IMR-90 (cell line): ENCODE measurements around the gene PRSS56. TPM values are rescaled to one million over a fixed set of nuclear protein-coding genes. Genes with fewer than 3 reads are reported as not detected.

ENCODE experiments used
- ATAC-seq: fragments of 200-7000 bp; cut with Tn5 transposase; 2 replicates; pipeline ENCODE4 v1.9.1; 2020; ENCODE audit warnings: low read depth, mild to moderate bottlenecking, moderate library complexity
- Bru-seq: library from RNA; stranded (reverse); fragments of 400-500 nt; gene quantifications from one replicate; lab custom pipeline; 2021; lab: Mats Ljungman, UMichigan
- BruChase-seq, 2 experiments: library from RNA; stranded (reverse); fragments of 400-500 nt; gene quantifications; one replicate each; lab custom pipeline; 2021; lab: Mats Ljungman, UMichigan
- BruUV-seq: library from RNA; stranded (reverse); fragments of 400-500 nt; replicated peaks from 2 replicates; lab custom pipeline; 2021; lab: Mats Ljungman, UMichigan
- CTCF ChIA-PET: fragments of 300-600 bp; formaldehyde crosslinking; extraction: SDS; loops from one replicate; lab custom pipeline; 2021; ENCODE audit warnings: antibody characterized with exemption; lab: Yijun Ruan, JAX
- POLR2A ChIA-PET: fragments of 300-600 bp; sonication (Branson Sonifier 250); formaldehyde crosslinking; loops from one replicate; lab custom pipeline; 2022; ENCODE audit warnings: antibody characterized with exemption; ENCODE audit not compliant: unreplicated experiment; lab: Charles Lee
- DNase-seq: peaks from one replicate; pipeline ENCODE4 v3.0.0; 2013
- H2AFZ ChIP-seq: replicated peaks from 2 replicates; pipeline ENCODE3; 2013; ENCODE audit warnings: low read length, mild to moderate bottlenecking; ENCODE audit not compliant: poor library complexity
- H2AK5ac ChIP-seq: 2 replicates; pipeline ENCODE4 v1.6.1; 2013; ENCODE audit warnings: low read depth, low read length, inconsistent platforms
- H2AK9ac ChIP-seq: replicated peaks from 2 replicates; pipeline ENCODE3; 2013; ENCODE audit warnings: mild to moderate bottlenecking, low read depth, low read length, moderate library complexity; ENCODE audit not compliant: poor library complexity
- H2BK120ac ChIP-seq: 2 replicates; pipeline ENCODE4 v1.6.1; 2013; ENCODE audit warnings: low read depth, low read length, inconsistent platforms
- H2BK15ac ChIP-seq: 3 replicates; pipeline ENCODE4 v1.6.1; 2013; ENCODE audit warnings: low read depth, low read length, inconsistent platforms
- H2BK20ac ChIP-seq: 2 replicates; pipeline ENCODE4 v1.6.1; 2013; ENCODE audit warnings: low read depth, mild to moderate bottlenecking, inconsistent platforms, low read length, moderate library complexity
- H2BK5ac ChIP-seq: 2 replicates; pipeline ENCODE4 v1.6.1; 2013; ENCODE audit warnings: mild to moderate bottlenecking, low read depth, low read length, inconsistent platforms; ENCODE audit not compliant: poor library complexity, severe bottlenecking
- H3K14ac ChIP-seq: replicated peaks from 2 replicates; pipeline ENCODE4 v1.6.1; 2013; ENCODE audit warnings: low read depth, low read length, inconsistent platforms
- H3K18ac ChIP-seq: 2 replicates; pipeline ENCODE4 v1.6.1; 2013; ENCODE audit warnings: low read depth, low read length, control low read depth
- H3K23ac ChIP-seq: 2 replicates; pipeline ENCODE4 v1.6.1; 2013; ENCODE audit warnings: low read depth, low read length, inconsistent platforms
- H3K27ac ChIP-seq: 2 replicates; pipeline ENCODE4 v1.5.1; 2013; ENCODE audit warnings: mild to moderate bottlenecking, control low read depth, low read length; ENCODE audit not compliant: insufficient read depth
- H3K27me3 ChIP-seq: 2 replicates; pipeline ENCODE4 v1.6.1; 2013; ENCODE audit warnings: low read length; ENCODE audit not compliant: control insufficient read depth, insufficient read depth
- H3K36me3 ChIP-seq: 2 replicates; pipeline ENCODE4 v1.6.1; 2013; ENCODE audit warnings: low read length, mixed read lengths; ENCODE audit not compliant: control insufficient read depth, insufficient read depth
- H3K4ac ChIP-seq: 2 replicates; pipeline ENCODE4 v1.6.1; 2013; ENCODE audit warnings: low read depth, low read length, inconsistent platforms
- H3K4me1 ChIP-seq: 2 replicates; pipeline ENCODE4 v1.6.1; 2013; ENCODE audit warnings: low read length, mixed read lengths; ENCODE audit not compliant: control insufficient read depth, insufficient read depth
- H3K4me2 ChIP-seq: 2 replicates; pipeline ENCODE4 v1.6.1; 2013; ENCODE audit warnings: low read depth, mild to moderate bottlenecking, control low read depth, low read length, moderate library complexity
- H3K4me3 ChIP-seq: 2 replicates; pipeline ENCODE4 v1.5.1; 2013; ENCODE audit warnings: low read depth, mild to moderate bottlenecking, control low read depth, low read length, moderate library complexity; ENCODE audit not compliant: insufficient read depth
- H3K56ac ChIP-seq: 2 replicates; pipeline ENCODE4 v1.6.1; 2013; ENCODE audit warnings: low read length, inconsistent platforms; ENCODE audit not compliant: insufficient read depth; ENCODE audit errors: extremely low read depth
- H3K79me1 ChIP-seq, 2 experiments: 2 replicates each; pipeline ENCODE4 v1.6.1; 2013; ENCODE audit warnings: low read length in 2 of 2, inconsistent platforms in 1 of 2, low read depth in 1 of 2
- H3K9ac ChIP-seq: 2 replicates; pipeline ENCODE4 v1.6.1; 2013; ENCODE audit warnings: low read depth, low read length, control low read depth
- H3K9me1 ChIP-seq: 2 replicates; pipeline ENCODE4 v1.6.1; 2013; ENCODE audit warnings: low read length, inconsistent platforms; ENCODE audit not compliant: insufficient read depth
- H3K9me3 ChIP-seq: 2 replicates; pipeline ENCODE4 v1.6.1; 2013; ENCODE audit warnings: low read length; ENCODE audit not compliant: control insufficient read depth, insufficient read depth
- H4K20me1 ChIP-seq: 2 replicates; pipeline ENCODE4 v1.6.1; 2013; ENCODE audit warnings: low read length, inconsistent platforms; ENCODE audit not compliant: insufficient read depth
- H4K5ac ChIP-seq: 2 replicates; pipeline ENCODE4 v1.6.1; 2013; ENCODE audit warnings: mild to moderate bottlenecking, low read depth, low read length, control low read depth
- H4K8ac ChIP-seq, 2 experiments: 2 replicates each; pipeline ENCODE4 v1.6.1; 2013; ENCODE audit warnings: low read depth in 2 of 2, low read length in 2 of 2, control low read depth in 1 of 2, inconsistent platforms in 1 of 2
- H4K91ac ChIP-seq: 2 replicates; pipeline ENCODE4 v1.6.1; 2013; ENCODE audit warnings: low read depth, low read length, inconsistent platforms; ENCODE audit not compliant: insufficient read depth
- CEBPB ChIP-seq: IDR thresholded peaks from 2 replicates; pipeline ENCODE4 v1.6.1; 2012; ENCODE audit warnings: low read depth, low read length, improper control_type of control experiment
- CTCF ChIP-seq: conservative IDR thresholded peaks from 2 replicates; pipeline ENCODE4 v1.5.1; 2012; ENCODE audit warnings: mild to moderate bottlenecking, low read depth, low read length, improper control_type of control experiment
- MAFK ChIP-seq: IDR thresholded peaks from 2 replicates; pipeline ENCODE4 v1.6.1; 2012; ENCODE audit warnings: low read depth, low read length, improper control_type of control experiment
- WGBS, 2 experiments: methylation state at CpG; one replicate each; pipeline versions ENCODE4 v1.1.5 to v1.1.7; 2013; ENCODE audit warnings: missing lambda C conversion rate in 2 of 2; ENCODE audit not compliant: insufficient read length in 1 of 2; ENCODE audit errors: extremely low coverage in 2 of 2; 5-methylcytosine and 5-hydroxymethylcytosine counted together
- dilution Hi-C: fragments of 300-500 bp; cut with HindIII; formaldehyde crosslinking; loops from one replicate; pipeline ENCODE4 v1.14.3; 2018; ENCODE audit warnings: low sequenced_read_pairs; ENCODE audit not compliant: unreplicated experiment
- in situ Hi-C: fragments of 300-500 bp; cut with MboI; formaldehyde crosslinking; loops from 3 replicates; pipeline ENCODE4 v1.14.3; 2019; ENCODE audit warnings: low sequenced_read_pairs, inconsistent platforms, mixed read lengths
- intact Hi-C: fragments of 100-400 bp; cut with micrococcal nuclease; formaldehyde crosslinking; loops from 2 replicates; pipeline ENCODE4 v1.10.0; 2022
- long read RNA-seq: library from polyadenylated mRNA; unstranded; transcript quantifications from one replicate; pipeline ENCODE4 v2.0.0, GENCODE V29; 2021; ENCODE audit not compliant: unreplicated experiment
- polyA plus RNA-seq, 3 experiments: library from polyadenylated mRNA; depleted of rRNA; stranded (reverse); fragments of >200 nt; gene quantifications; 2 replicates each; pipeline ENCODE4 v1.2.3, GENCODE V29; 2012; ENCODE audit warnings: low replicate concordance in 1 of 3
- total RNA-seq: library from RNA; depleted of rRNA; stranded (reverse); fragments of >200 nt; gene quantifications from 2 replicates; pipeline ENCODE4 v1.2.3, GENCODE V29; 2012; rRNA removed

The PRSS56 gene
- total RNA-seq: not detected in 2 replicates
- polyA plus RNA-seq (2012; rRNA removed): not detected in 2 replicates
- polyA plus RNA-seq (2012; cell fraction: cytosol; rRNA removed): not detected in 2 replicates
- not detected in 2 replicates for polyA plus RNA-seq (2012; cell fraction: nucleus; rRNA removed; ENCODE audit: low replicate concordance)
- Bru-seq, nascent RNA: not detected
- BruChase-seq, experiment 1, labeled RNA remaining after a 6-hour chase: not detected
- not detected for BruChase-seq, experiment 2, labeled RNA remaining after a 2-hour chase
- long read RNA-seq: 0 reads

GRCh38 chr2:232519581-232520438, at the start of gene PRSS56:
Gene PRSS56 (plus strand): TSS chr2:232520388. CDS start chr2:232520599, 211 bp downstream.
- Histone ChIP-seq H2BK20ac (no peak within 1 kb of the TSS), H3K18ac (no peak within 1 kb of the TSS), H3K27ac (no peak within 1 kb of the TSS), H3K4ac (no peak within 1 kb of the TSS), H3K79me1 (no peaks in the 10 kb centered on the region), H3K4me2 (no peak within 1 kb of the TSS), H2BK5ac (no peak within 1 kb of the TSS), H2AK5ac (no peak within 1 kb of the TSS), H2BK15ac (no peak within 1 kb of the TSS), H4K91ac (no peak within 1 kb of the TSS), H3K56ac (no peak within 1 kb of the TSS), H3K23ac (no peak within 1 kb of the TSS), H3K9ac (no peak within 1 kb of the TSS), H3K4me3 (no peak within 1 kb of the TSS), H4K5ac (no peak within 1 kb of the TSS), H4K20me1 (no peaks in the 10 kb centered on the region), H3K27me3 (peaks cover 72% of the 10 kb centered on the region), H4K8ac (no peak within 1 kb of the TSS), H2AFZ (no peak within 1 kb of the TSS), H2BK120ac (no peak within 1 kb of the TSS), H3K14ac (no peak within 1 kb of the TSS), H3K4me1 (no peaks in the 10 kb centered on the region), H3K9me3 (no peaks in the 10 kb centered on the region), H3K36me3 (no peaks in the 10 kb centered on the region), H3K9me1 (no peaks in the 10 kb centered on the region), H2AK9ac (no peak within 1 kb of the TSS)
- in situ Hi-C loops (no loop called here), dilution Hi-C loops (no loop called here), intact Hi-C loops (no loop called here)
- BruUV-seq: no TSS peak
- no peak for DNase-seq
- ChIA-PET POLR2A (no interaction called here), CTCF (no interaction called here)
- no peak for ATAC-seq
- WGBS, 2 experiments: 54% methylated on average over 2 of the region's 19 CpGs; no CpG with 5 or more reads in 1 of the 2 experiments
- TF ChIP-seq CEBPB (no peak), CTCF (no peak), MAFK (no peak)
